Esophagus squamous epithelium (tissue), 4 donors: ENCODE measurements around the gene CCDC30.

ENCODE experiments used
- POLR2A ChIP-seq, 4 donors: fragments of 450-650 bp; IDR thresholded peaks; one replicate each; pipeline ENCODE4 v1.6.1; 2017; ENCODE audit warnings: antibody characterized with exemption in 4 of 4, mild to moderate bottlenecking in 4 of 4, moderate library complexity in 3 of 4
- TF ChIP-seq, protein P1 (sequence below), 6 experiments: fragments of 450-650 bp in 4 of 6; fragments of 200-600 bp in 2 of 6; sonication (generic) in 2 of 6; IDR thresholded peaks; one replicate each; pipeline ENCODE4 v1.5.1; 2016 to 2019; ENCODE audit warnings: antibody characterized with exemption in 6 of 6, mild to moderate bottlenecking in 4 of 6, moderate library complexity in 4 of 6

DNA sequence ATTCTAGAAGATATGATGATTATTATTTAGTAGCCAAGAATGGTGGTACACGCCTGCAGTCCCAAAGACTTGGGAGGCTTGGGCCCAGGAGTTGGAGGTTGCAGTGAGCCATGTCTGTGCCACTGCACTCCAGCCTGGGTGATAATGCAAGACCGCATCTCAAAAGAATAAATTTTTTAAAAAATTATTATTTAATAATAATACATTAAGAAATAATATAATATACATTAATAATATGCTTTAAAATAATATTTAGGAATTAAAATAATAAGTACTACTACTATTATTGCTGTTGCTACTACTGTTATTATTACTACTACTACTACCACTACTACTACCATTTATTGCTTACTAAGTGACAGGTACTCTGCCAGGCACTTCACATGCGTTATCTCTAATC is 27.2 kb downstream of the CCDC30 start:
- TF ChIP-seq POLR2A (IDR thresholded peaks at IDR 0.05): no peak
- TF ChIP-seq, protein P1, sequence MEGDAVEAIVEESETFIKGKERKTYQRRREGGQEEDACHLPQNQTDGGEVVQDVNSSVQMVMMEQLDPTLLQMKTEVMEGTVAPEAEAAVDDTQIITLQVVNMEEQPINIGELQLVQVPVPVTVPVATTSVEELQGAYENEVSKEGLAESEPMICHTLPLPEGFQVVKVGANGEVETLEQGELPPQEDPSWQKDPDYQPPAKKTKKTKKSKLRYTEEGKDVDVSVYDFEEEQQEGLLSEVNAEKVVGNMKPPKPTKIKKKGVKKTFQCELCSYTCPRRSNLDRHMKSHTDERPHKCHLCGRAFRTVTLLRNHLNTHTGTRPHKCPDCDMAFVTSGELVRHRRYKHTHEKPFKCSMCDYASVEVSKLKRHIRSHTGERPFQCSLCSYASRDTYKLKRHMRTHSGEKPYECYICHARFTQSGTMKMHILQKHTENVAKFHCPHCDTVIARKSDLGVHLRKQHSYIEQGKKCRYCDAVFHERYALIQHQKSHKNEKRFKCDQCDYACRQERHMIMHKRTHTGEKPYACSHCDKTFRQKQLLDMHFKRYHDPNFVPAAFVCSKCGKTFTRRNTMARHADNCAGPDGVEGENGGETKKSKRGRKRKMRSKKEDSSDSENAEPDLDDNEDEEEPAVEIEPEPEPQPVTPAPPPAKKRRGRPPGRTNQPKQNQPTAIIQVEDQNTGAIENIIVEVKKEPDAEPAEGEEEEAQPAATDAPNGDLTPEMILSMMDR (IDR thresholded peaks at IDR 0.05): no peak
